ENCODE measurements around the gene WTAP. TPM values are rescaled to one million over a fixed set of nuclear protein-coding genes. Genes with fewer than 3 reads are reported as not detected.
"Not testable (repeated sequence)": the region's sequence is repeated elsewhere in the genome, so short reads cannot be mapped to it uniquely, and the experiment has no call there.

Gene WTAP
- total RNA-seq, 4 donors from 2014 or later = 32.6 to 119 (median 88.1) TPM

DNA sequence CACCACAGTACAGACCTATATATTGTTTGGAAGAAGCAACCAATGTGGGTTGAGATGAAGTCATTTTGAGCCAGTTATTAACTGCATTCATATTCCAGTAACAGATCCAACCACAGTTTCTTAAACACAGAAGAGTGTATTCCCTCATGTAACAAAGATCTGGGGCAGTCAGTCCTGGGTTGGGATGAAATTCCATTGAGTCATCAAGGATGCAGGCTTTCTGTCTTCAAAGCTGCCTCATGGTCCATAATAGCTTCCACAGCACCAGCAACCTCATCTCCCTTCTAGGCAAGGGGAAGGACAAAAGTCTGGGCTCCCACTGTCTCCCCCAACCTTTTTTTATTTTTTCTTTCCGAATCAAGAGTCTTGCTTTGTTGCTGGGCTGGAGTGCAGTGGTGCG, 31.3 kb upstream of the WTAP start:
- no peaks in the 10 kb centered on the region for H3K9me3 ChIP-seq
- 100% methylated on average over 2 of the region's 2 CpGs; no CpG with 5 or more reads in 1 of the 2 donors for WGBS, 2 donors (ENCODE audit: low coverage in 1 of 2)
- H3K4me3 ChIP-seq = no peak overlapping the region
- no peak for DNase-seq
- intact Hi-C loops (cut with DNase I; ENCODE audit: low total_unique reads) = no loop called here
- no peaks in the 10 kb centered on the region for H3K27me3 ChIP-seq
- in situ Hi-C loops (cut with MboI; ENCODE audit: low pct_ligation_motif_present in 1 of 4, low pct_unique_long_range_greater_than_20kb in 1 of 4, low sequenced_read_pairs in 3 of 4) = loop anchor here in 3 of 4 donors (25.0 kb wide), 3 partner anchors 91 to 366 kb away; partner anchors contain the start of genes MRPL18 (in 2 of the 3), TCP1 (in 2 of the 3) and IGF2R (in 1 of the 3)
- no peak for TF ChIP-seq POLR2AphosphoS5 (IDR thresholded peaks at IDR 0.05)
- no peak for TF ChIP-seq CTCF (IDR thresholded peaks at IDR 0.05)
- TF ChIP-seq POLR2A (IDR thresholded peaks at IDR 0.05) = no peak
- no peak for TF ChIP-seq EP300 (IDR thresholded peaks at IDR 0.05; ENCODE audit: low read depth)
- H3K4me1 ChIP-seq = peaks cover 10 to 48% (median 28%) of the 10 kb centered on the region in 4 donors
- H3K36me3 ChIP-seq = no peaks in the 10 kb centered on the region
- no peak overlapping the region for H3K27ac ChIP-seq

GRCh38 chr6:159700970-159701369, 26.3 kb upstream of the WTAP start:
- 12% methylated on average over 1 of the region's 1 CpG; no CpG with 5 or more reads in 1 of the 2 donors for WGBS, 2 donors (ENCODE audit: low coverage in 1 of 2)
- Histone ChIP-seq H3K4me1 (peaks cover 4 to 34% (median 11%) of the 10 kb centered on the region in 4 donors), H3K36me3 (no peaks in the 10 kb centered on the region), H3K9me3 (no peaks in the 10 kb centered on the region), H3K4me3 (no peak overlapping the region), H3K27me3 (no peaks in the 10 kb centered on the region), H3K27ac (peak overlapping the region; percentile 36 to 81 (median 77))
- TF ChIP-seq POLR2A (IDR thresholded peaks at IDR 0.05) (no peak), POLR2AphosphoS5 (IDR thresholded peaks at IDR 0.05) (no peak), EP300 (IDR thresholded peaks at IDR 0.05; ENCODE audit: low read depth) (no peak), CTCF (IDR thresholded peaks at IDR 0.05) (no peak)
- in situ Hi-C loops (cut with MboI; ENCODE audit: low pct_ligation_motif_present in 1 of 4, low pct_unique_long_range_greater_than_20kb in 1 of 4, low sequenced_read_pairs in 3 of 4) = no loop called here
- DNase-seq = no peak
- intact Hi-C loops (cut with DNase I; ENCODE audit: low total_unique reads) = no loop called here

- in situ Hi-C loops (cut with MboI; ENCODE audit: low pct_ligation_motif_present in 1 of 4, low pct_unique_long_range_greater_than_20kb in 1 of 4, low sequenced_read_pairs in 3 of 4) = no loop called here
- H3K4me3 ChIP-seq = no peak overlapping the region
- H3K9me3 ChIP-seq = no peaks in the 10 kb centered on the region
- no peaks in the 10 kb centered on the region for H3K27me3 ChIP-seq
- H3K4me1 ChIP-seq = peaks cover 4 to 34% (median 11%) of the 10 kb centered on the region in 4 donors
- no peak for DNase-seq
- 35 to 69% methylated on average over 2 to 7 of the region's 7 CpGs for WGBS, 2 donors (ENCODE audit: low coverage in 1 of 2)
- intact Hi-C loops (cut with DNase I; ENCODE audit: low total_unique reads) = no loop called here
- H3K36me3 ChIP-seq = no peaks in the 10 kb centered on the region
- TF ChIP-seq POLR2A (IDR thresholded peaks at IDR 0.05) (no peak), POLR2AphosphoS5 (IDR thresholded peaks at IDR 0.05) (peak; percentile 45 to 84 (median 82)), EP300 (IDR thresholded peaks at IDR 0.05; ENCODE audit: low read depth) (peak; percentile 59), CTCF (IDR thresholded peaks at IDR 0.05) (no peak)
- H3K27ac ChIP-seq = peak overlapping the region; percentile 36 to 81 (median 77)
Observed at GRCh38 chr6:159701413-159701999, 25.8 kb upstream of the WTAP start.

DNA sequence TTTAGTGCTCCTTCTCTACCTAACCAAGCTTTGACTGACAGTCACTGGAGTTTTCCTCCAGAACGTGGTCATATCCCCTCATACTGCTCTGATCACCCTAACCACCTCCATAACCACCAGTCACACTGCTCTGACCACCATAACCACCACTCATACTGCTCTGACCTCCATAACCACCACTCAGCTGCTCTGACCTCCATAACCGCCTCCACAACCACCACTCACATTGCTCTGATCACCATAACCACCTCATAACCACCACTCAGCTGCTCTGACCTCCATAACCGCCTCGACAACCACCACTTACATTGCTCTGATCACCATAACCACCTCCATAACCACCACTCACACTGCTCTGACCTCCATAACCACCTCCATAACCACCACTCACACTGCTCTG, 16.7 kb upstream of the WTAP start:
- H3K36me3 ChIP-seq; H3K27ac ChIP-seq; intact Hi-C loops (cut with DNase I; ENCODE audit: low total_unique reads); in situ Hi-C loops (cut with MboI; ENCODE audit: low pct_ligation_motif_present in 1 of 4, low pct_unique_long_range_greater_than_20kb in 1 of 4, low sequenced_read_pairs in 3 of 4); DNase-seq; H3K27me3 ChIP-seq; H3K9me3 ChIP-seq; H3K4me3 ChIP-seq: not testable (repeated sequence)
- 77 to 79% methylated on average over 3 to 4 of the region's 4 CpGs for WGBS, 2 donors (ENCODE audit: low coverage in 1 of 2)
- peaks cover 7 to 16% (median 14%) of the 10 kb centered on the region in 4 donors for H3K4me1 ChIP-seq

GRCh38 chr6:159712389-159712788, 14.9 kb upstream of the WTAP start:
- DNase-seq; H3K9me3 ChIP-seq; H3K4me3 ChIP-seq; H3K27me3 ChIP-seq; H3K27ac ChIP-seq; H3K36me3 ChIP-seq; intact Hi-C loops (cut with DNase I; ENCODE audit: low total_unique reads); in situ Hi-C loops (cut with MboI; ENCODE audit: low pct_ligation_motif_present in 1 of 4, low pct_unique_long_range_greater_than_20kb in 1 of 4, low sequenced_read_pairs in 3 of 4): not testable (repeated sequence)
- H3K4me1 ChIP-seq = peaks cover 15 to 30% (median 20%) of the 10 kb centered on the region in 4 donors
- 76 to 81% methylated on average over 3 of the region's 3 CpGs for WGBS, 2 donors (ENCODE audit: low coverage in 1 of 2)

Data from transverse colon (tissue), 4 donors.